ENCODE measurements around the gene CD70.
"Not testable (repeated sequence)": the region's sequence is repeated elsewhere in the genome, so short reads cannot be mapped to it uniquely, and the experiment has no call there.

CD70 gene

GRCh38 chr19:6598254-6598892, 7.4 kb upstream of the CD70 start:
- in situ Hi-C loops (cut with HindIII; ENCODE audit: low sequenced_read_pairs), result not testable (repeated sequence)

GRCh38 chr19:6597471-6598253, 6.7 kb upstream of the CD70 start:
- in situ Hi-C loops (cut with HindIII; ENCODE audit: low sequenced_read_pairs), result not testable (repeated sequence)

- in situ Hi-C loops (cut with HindIII; ENCODE audit: low sequenced_read_pairs), result no loop called here
Observed at GRCh38 chr19:6596621-6597020, 5.7 kb upstream of the CD70 start.

GRCh38 chr19:6593651-6594416, 2.9 kb upstream of the CD70 start:
- in situ Hi-C loops (cut with HindIII; ENCODE audit: low sequenced_read_pairs), result no loop called here

- in situ Hi-C loops (cut with HindIII; ENCODE audit: low sequenced_read_pairs), result no loop called here
Observed at GRCh38 chr19:6590258-6590826, 608 bp downstream of the CD70 start.

GRCh38 chr19:6589711-6590257, 1.2 kb downstream of the CD70 start:
- in situ Hi-C loops (cut with HindIII; ENCODE audit: low sequenced_read_pairs), result no loop called here

GRCh38 chr19:6588508-6589345, 2.2 kb downstream of the CD70 start:
- in situ Hi-C loops (cut with HindIII; ENCODE audit: low sequenced_read_pairs), result no loop called here

- in situ Hi-C loops (cut with HindIII; ENCODE audit: low sequenced_read_pairs), result no loop called here
Observed at GRCh38 chr19:6587998-6588507, 2.9 kb downstream of the CD70 start.

GRCh38 chr19:6587093-6587820, 3.7 kb downstream of the CD70 start:
- in situ Hi-C loops (cut with HindIII; ENCODE audit: low sequenced_read_pairs), result no loop called here

- in situ Hi-C loops (cut with HindIII; ENCODE audit: low sequenced_read_pairs), result no loop called here
Observed at GRCh38 chr19:6586726-6587092, 4.2 kb downstream of the CD70 start.

- in situ Hi-C loops (cut with HindIII; ENCODE audit: low sequenced_read_pairs), result no loop called here
Observed at GRCh38 chr19:6586056-6586455, 4.9 kb downstream of the CD70 start.

GRCh38 chr19:6582515-6583484, 8.2 kb downstream of the CD70 start:
- in situ Hi-C loops (cut with HindIII; ENCODE audit: low sequenced_read_pairs), result not testable (repeated sequence)

GRCh38 chr19:6580313-6580712, 10.6 kb downstream of the CD70 start:
- in situ Hi-C loops (cut with HindIII; ENCODE audit: low sequenced_read_pairs), result no loop called here

GRCh38 chr19:6579450-6580178, 11.3 kb downstream of the CD70 start:
- in situ Hi-C loops (cut with HindIII; ENCODE audit: low sequenced_read_pairs), result no loop called here

GRCh38 chr19:6577476-6578125, 13.3 kb downstream of the CD70 start:
- in situ Hi-C loops (cut with HindIII; ENCODE audit: low sequenced_read_pairs), result no loop called here

GRCh38 chr19:6576869-6577475, 14.0 kb downstream of the CD70 start:
- in situ Hi-C loops (cut with HindIII; ENCODE audit: low sequenced_read_pairs), result no loop called here

GRCh38 chr19:6573350-6573749, 17.6 kb downstream of the CD70 start:
- in situ Hi-C loops (cut with HindIII; ENCODE audit: low sequenced_read_pairs), result no loop called here
